Activated naive CD8-positive, alpha-beta T cell treated with anti-CD3 and anti-CD28 coated beads, Interleukin-2, amount 50 U/mL, for 24 hours (primary cell): ENCODE measurements around the gene ZNF541.

Experiments used
- ATAC-seq: fragments of 150-1000 bp; cut with Tn5 transposase; one replicate; pipeline ENCODE4 v1.10.0; 2021
- DNase-seq: peaks from one replicate; pipeline ENCODE4 v3.0.0; 2021
- H3K27ac Mint-ChIP-seq: one replicate; pipeline ENCODE4 v1.8.0; 2021; ENCODE audit warnings: mild to moderate bottlenecking, mixed read lengths
- H3K27me3 Mint-ChIP-seq: one replicate; pipeline ENCODE4 v1.8.0; 2021; ENCODE audit warnings: mixed read lengths
- H3K36me3 Mint-ChIP-seq: one replicate; pipeline ENCODE4 v1.8.0; 2021; ENCODE audit warnings: low read depth, mixed read lengths
- H3K4me1 Mint-ChIP-seq: one replicate; pipeline ENCODE4 v1.8.0; 2021; ENCODE audit warnings: mixed read lengths
- H3K4me3 Mint-ChIP-seq: one replicate; pipeline ENCODE4 v1.8.0; 2021; ENCODE audit warnings: mild to moderate bottlenecking, moderate library complexity, mixed read lengths
- H3K9me3 Mint-ChIP-seq: one replicate; pipeline ENCODE4 v1.8.0; 2021; ENCODE audit warnings: mixed read lengths

ZNF541 gene

DNA sequence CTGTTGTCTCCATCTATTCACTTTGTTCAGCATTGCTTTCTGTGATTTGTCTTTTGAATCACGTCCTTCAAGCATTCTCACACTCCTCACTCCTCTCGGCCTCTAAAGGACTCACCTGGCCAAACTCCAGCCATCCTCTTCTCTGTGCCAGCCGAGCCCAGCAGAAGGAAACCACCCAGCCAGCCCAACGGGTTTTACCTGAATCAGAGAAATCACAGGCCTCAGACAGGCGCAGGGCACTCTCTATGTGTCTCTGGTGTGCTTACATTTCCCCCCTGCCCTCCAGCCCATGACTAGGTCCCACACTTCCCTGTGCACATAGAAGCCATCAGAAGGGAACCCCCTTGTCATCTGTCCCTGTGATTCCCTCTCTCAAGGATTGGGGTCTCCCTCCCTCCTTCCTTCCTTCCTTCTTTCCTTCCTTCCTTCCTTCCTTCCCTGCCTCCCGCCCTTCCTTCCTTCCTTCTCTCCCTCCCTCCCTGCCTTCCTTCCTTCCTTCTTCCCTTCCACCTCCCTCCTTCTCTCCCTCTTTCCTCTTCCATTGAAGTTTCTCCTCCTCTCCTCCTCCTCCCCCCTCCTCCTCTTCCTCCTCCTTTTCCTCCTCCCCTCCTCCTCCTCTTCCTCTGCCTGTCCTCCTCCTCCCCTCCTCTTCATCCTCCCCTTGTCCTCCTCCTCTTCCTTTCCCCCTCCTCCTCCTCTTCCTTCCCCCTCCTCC is 8.8 kb upstream of the ZNF541 start:
- H3K4me3 Mint-ChIP-seq, result no peak overlapping the region
- peaks cover 3% of the 10 kb centered on the region for H3K27me3 Mint-ChIP-seq
- no peak for DNase-seq
- no peak overlapping the region for H3K27ac Mint-ChIP-seq
- ATAC-seq, result no peak
- peaks cover 10% of the 10 kb centered on the region for H3K9me3 Mint-ChIP-seq
- H3K4me1 Mint-ChIP-seq, result peaks cover 35% of the 10 kb centered on the region
- H3K36me3 Mint-ChIP-seq, result no peaks in the 10 kb centered on the region

DNA sequence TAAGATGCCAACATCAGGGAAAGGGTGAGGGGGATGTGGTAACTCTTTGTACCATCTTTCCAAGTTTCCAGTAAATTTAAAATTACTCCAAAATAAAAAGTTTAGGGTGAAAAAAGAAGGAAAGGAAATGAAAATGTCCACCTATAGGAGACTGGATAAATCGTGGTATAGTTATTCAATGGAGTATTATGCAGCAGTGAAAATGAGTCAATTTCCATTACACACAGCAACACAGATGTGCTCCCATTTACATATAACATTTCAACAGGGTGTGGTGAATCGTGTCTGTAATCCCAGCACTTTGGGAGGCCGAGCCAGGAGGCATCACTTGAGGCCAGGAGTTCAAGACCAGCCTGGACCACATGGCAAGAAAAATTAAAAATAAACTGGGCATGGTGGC is 7.4 kb upstream of the ZNF541 start:
- peaks cover 37% of the 10 kb centered on the region for H3K4me1 Mint-ChIP-seq
- peaks cover 6% of the 10 kb centered on the region for H3K27me3 Mint-ChIP-seq
- DNase-seq, result no peak
- ATAC-seq, result no peak
- no peak overlapping the region for H3K4me3 Mint-ChIP-seq
- no peak overlapping the region for H3K27ac Mint-ChIP-seq
- no peaks in the 10 kb centered on the region for H3K36me3 Mint-ChIP-seq
- H3K9me3 Mint-ChIP-seq, result peaks cover 4% of the 10 kb centered on the region

DNA sequence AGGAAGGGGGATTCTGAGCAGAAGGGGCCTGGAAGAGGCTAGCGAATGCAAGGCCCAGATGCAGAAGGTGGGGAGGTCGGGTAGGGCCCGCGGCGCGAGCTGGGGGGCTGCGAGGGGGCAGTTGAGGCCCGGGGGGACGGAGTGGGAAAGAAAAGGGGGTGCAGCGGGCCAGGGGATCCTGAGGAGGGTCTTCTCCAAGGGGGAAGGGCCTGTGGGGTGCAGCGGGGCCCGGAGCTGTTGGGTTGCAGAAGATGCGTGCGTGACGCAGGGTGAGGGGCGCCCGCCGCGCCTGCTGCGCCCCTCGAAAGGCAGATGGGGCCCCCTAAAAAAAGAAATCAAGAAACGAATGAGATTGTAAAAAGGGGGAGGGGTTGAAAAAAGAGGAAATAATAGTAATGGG is 313 bp downstream of the ZNF541 start:
- ATAC-seq, result no peak
- H3K36me3 Mint-ChIP-seq, result peaks cover 2% of the 10 kb centered on the region
- H3K27me3 Mint-ChIP-seq, result peaks cover 11% of the 10 kb centered on the region
- H3K9me3 Mint-ChIP-seq, result no peaks in the 10 kb centered on the region
- H3K4me3 Mint-ChIP-seq, result no peak overlapping the region
- DNase-seq, result no peak
- H3K4me1 Mint-ChIP-seq, result peaks cover 19% of the 10 kb centered on the region
- no peak overlapping the region for H3K27ac Mint-ChIP-seq

DNA sequence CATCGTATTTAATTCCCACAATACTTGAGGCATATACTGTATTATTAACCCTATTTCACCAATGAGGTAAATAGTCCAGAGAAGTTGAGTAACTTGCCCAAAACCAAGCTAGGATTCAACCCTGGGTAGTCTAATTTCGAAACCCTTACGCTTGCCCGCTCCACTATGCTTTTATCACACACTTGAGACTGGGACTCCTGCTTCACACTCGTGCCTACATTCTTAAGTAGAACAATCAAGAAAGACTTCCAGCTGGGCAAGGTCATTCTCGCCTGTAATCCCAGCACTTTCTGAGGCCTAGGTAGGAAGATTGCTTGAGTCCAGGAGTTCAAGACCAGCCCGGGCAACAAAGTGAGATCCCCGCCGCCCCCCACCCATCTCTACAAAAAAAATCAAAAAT is 3.6 kb downstream of the ZNF541 start:
- H3K27me3 Mint-ChIP-seq, result peaks cover 8% of the 10 kb centered on the region
- no peak overlapping the region for H3K4me3 Mint-ChIP-seq
- H3K27ac Mint-ChIP-seq, result no peak overlapping the region
- peaks cover 10% of the 10 kb centered on the region for H3K4me1 Mint-ChIP-seq
- ATAC-seq (no peak), DNase-seq (no peak)
- H3K36me3 Mint-ChIP-seq, result peaks cover 2% of the 10 kb centered on the region
- H3K9me3 Mint-ChIP-seq, result no peaks in the 10 kb centered on the region

DNA sequence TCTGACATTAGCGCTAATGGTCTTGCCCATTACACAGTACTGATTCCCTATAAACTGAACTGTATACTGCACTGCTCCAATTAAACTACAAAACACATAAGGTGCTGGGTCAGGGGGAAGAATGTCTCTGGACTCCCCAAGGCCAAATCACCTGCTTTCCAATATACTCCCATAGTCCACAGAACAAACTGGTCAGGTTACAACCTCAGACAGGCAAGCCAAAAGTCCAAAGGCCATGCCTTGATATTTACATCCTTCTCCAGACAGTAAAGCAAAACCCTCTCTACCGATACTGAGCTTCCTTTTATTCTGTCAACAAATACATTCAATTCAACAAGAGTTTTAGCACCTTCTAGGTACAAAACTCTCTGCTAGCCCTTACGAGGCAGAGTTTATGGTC is 8.9 kb downstream of the ZNF541 start:
- ATAC-seq (no peak), DNase-seq (no peak)
- Mint-ChIP-seq H3K27ac (no peak overlapping the region), H3K36me3 (no peaks in the 10 kb centered on the region), H3K4me1 (no peaks in the 10 kb centered on the region), H3K4me3 (no peak overlapping the region), H3K27me3 (no peaks in the 10 kb centered on the region), H3K9me3 (no peaks in the 10 kb centered on the region)

DNA sequence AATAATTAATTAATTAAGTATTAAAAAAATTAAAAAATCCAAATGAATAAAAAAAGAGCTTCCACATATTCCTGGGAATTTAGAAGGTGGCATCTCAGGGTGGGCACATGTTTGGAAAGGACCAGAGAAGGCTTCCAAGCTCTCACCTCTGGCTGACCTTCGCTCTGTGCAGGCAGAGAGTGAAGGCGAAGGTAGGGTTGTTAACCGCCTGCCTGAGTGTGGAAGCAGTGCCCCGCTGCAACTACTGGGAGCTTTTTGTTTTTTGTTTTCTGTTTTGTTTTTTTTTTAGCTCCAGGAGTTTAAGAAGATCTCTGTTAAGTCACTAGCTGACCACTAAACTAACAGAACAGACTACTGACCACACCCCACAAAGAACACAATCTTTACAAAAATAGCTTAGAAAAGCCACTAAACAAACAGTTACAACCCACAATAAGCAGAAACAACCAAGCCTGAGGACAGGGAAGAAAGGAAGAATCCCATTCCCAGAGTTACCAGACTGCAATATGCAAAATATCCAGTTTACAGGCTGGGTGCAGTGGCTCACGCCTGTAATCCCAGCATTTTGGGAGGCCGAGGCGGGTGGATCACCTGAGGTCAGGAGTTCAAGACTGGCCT is 11.4 kb downstream of the ZNF541 start:
- Mint-ChIP-seq H3K4me1 (no peaks in the 10 kb centered on the region), H3K27ac (no peak overlapping the region), H3K27me3 (no peaks in the 10 kb centered on the region), H3K4me3 (no peak overlapping the region), H3K9me3 (no peaks in the 10 kb centered on the region), H3K36me3 (no peaks in the 10 kb centered on the region)
- no peak for DNase-seq
- no peak for ATAC-seq

DNA sequence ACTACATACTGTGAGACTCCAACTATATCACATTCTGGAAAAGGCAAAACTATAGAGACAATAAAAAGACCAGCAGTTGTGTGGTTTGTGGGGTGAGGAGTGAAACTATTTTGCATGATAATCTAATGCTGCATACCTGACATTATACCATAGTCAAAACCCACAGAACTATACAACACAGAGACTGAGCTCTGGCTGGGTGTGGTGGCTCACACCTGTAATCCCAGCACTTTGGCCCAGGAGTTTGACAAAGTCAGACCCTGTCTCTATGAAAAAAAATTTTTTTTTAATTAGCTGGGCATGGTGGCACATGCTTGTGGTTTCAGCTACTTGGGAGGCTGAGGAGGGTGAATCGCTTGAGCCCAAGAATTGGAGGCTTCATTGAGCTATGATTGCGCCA is 11.9 kb downstream of the ZNF541 start:
- Mint-ChIP-seq H3K27ac (no peak overlapping the region), H3K36me3 (no peaks in the 10 kb centered on the region), H3K27me3 (no peaks in the 10 kb centered on the region), H3K4me1 (no peaks in the 10 kb centered on the region), H3K9me3 (no peaks in the 10 kb centered on the region), H3K4me3 (no peak overlapping the region)
- ATAC-seq (no peak), DNase-seq (no peak)

DNA sequence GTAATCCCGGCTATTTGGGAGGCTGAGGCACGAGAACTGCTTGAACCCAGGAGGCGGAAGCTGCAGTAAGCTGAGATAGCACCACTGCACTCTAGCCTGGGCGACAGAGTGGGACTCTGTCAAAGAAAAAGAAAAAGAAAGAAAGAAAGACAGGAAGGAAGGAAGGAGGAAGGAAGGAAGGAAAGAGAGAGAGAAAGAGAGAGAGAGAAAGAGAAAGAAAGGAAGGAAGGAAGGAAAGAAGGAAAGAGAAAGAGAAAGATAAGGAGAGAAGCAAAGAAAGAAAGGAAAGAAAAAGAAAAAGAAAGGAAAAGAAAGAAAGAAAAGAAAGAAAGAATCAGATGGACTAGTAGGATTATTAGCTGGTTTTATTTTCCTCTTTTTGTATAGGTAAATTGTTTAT is 22.8 kb downstream of the ZNF541 start:
- Mint-ChIP-seq H3K9me3 (no peaks in the 10 kb centered on the region), H3K27me3 (peaks cover 4% of the 10 kb centered on the region), H3K36me3 (no peaks in the 10 kb centered on the region), H3K4me3 (no peak overlapping the region), H3K27ac (no peak overlapping the region), H3K4me1 (no peaks in the 10 kb centered on the region)
- ATAC-seq, result no peak
- no peak for DNase-seq

DNA sequence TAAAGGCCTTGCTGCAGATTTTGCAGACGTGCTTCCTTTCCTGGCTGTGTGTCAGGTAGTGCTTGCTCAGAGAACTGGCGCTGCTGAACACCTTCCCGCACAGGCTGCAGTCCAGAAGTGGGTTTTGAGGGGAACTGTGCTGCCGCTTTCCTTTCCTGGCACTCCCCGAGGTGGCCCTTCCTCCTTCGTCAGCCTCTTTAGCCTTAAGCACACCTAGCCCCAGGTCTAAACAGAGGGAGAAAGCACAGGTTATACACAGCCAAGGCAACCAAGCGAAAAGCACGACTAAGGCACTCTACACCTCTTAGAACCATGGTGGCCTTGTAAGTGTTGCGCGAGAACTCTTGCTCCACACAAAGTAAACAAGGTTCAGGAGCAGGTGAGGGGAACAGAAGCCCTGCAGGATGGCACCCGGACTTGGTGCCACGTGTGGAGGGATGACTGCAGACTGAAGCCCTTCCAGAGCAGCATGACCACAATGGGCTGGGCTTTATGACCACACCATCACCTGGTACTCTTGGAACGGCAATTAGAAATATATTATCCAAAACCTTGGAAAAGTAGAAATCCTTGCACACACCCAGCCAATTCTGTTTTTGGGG is 23.6 kb downstream of the ZNF541 start:
- H3K4me1 Mint-ChIP-seq, result no peaks in the 10 kb centered on the region
- H3K4me3 Mint-ChIP-seq, result no peak overlapping the region
- peaks cover 6% of the 10 kb centered on the region for H3K27me3 Mint-ChIP-seq
- no peak for ATAC-seq
- no peak for DNase-seq
- no peak overlapping the region for H3K27ac Mint-ChIP-seq
- no peaks in the 10 kb centered on the region for H3K36me3 Mint-ChIP-seq
- no peaks in the 10 kb centered on the region for H3K9me3 Mint-ChIP-seq

DNA sequence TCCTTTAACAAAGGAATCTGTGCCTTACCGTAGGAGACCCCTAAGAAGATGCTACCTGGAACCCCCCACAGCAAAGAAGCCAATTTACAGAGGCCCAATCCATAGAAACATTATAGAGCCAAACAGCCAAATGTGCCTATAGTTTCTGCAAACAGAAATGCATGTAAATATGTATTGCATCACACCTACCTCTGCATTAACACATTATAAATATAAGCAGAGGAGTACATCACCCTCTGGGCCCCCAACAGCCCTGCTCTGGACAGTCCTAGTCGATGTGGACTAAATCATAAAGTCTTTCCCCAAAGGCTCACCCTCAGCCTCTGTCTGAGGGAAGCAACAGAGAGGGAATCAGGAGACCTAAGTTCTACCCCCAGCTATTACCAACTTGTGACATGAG is 25.7 kb downstream of the ZNF541 start:
- H3K9me3 Mint-ChIP-seq, result no peaks in the 10 kb centered on the region
- peaks cover 2% of the 10 kb centered on the region for H3K4me1 Mint-ChIP-seq
- DNase-seq, result no peak
- no peak overlapping the region for H3K27ac Mint-ChIP-seq
- H3K36me3 Mint-ChIP-seq, result no peaks in the 10 kb centered on the region
- H3K27me3 Mint-ChIP-seq, result peaks cover 6% of the 10 kb centered on the region
- no peak overlapping the region for H3K4me3 Mint-ChIP-seq
- no peak for ATAC-seq

DNA sequence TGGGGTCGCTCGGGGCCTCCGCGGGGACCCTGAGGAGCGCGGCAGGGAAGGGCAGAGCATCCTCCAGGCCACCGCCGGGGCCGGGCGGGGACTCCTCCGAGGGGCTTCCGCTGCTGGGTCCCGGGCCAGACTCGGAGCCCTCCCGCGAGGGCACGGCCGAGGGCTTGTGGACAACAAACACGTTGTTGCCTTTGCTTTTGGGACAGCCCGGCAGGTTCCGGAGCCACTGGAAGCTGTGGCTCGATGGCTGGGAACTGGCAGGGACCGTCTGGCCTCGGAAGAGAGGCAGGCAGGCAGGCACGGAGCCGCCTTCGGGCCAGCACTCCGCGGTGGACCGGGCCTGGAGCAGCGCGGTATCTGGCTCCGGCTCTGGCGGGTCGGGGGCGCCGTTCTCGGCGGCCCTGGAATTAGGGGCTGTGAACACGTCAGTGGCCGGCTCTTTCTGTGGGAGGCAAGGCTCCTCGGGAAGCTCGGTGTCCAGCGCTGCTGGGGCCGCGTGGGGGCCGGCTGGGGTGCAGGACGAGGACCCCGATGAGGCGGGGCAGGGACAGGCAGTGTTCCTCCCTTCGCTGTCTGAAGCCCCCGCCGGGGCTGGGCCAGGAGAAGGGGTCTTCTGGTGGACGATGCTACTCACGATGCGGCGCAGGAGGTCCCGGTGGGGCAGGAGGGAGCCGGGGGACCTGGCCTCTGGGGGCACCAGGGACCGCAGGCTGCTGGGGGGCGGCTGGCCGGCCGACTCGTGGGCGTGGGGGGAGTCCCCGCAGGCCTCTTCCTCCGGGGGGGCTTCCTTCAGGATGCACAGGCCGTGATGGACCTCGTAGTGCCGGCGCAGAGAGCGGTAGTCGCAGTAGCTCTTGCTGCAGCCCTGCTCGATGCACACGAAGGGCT is 27.6 kb downstream of the ZNF541 start:
- no peaks in the 10 kb centered on the region for H3K36me3 Mint-ChIP-seq
- DNase-seq, result no peak
- no peak for ATAC-seq
- no peaks in the 10 kb centered on the region for H3K9me3 Mint-ChIP-seq
- no peak overlapping the region for H3K4me3 Mint-ChIP-seq
- peaks cover 16% of the 10 kb centered on the region for H3K4me1 Mint-ChIP-seq
- H3K27me3 Mint-ChIP-seq, result peaks cover 8% of the 10 kb centered on the region
- H3K27ac Mint-ChIP-seq, result no peak overlapping the region

DNA sequence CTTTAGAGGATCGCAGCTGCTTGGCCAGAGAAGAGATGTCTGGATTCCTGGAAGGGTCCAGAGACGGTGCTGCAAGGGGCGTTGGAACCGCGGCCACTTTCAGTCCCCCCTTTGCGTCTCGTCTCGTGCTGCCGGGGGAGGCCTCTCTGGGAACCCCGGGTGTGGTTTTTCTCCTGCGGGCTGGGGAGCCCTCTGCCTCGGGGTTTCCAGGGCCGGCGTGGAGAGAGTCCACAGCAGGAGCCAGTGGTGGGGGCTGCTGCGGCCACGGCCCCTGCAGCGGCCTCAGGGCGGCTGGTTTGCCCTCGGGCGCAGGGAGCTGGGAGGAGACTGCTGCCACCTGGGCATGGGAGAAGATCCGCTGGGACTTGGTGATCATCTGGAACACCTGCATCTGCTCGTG is 28.5 kb downstream of the ZNF541 start:
- no peaks in the 10 kb centered on the region for H3K9me3 Mint-ChIP-seq
- DNase-seq, result no peak
- no peak overlapping the region for H3K27ac Mint-ChIP-seq
- peaks cover 8% of the 10 kb centered on the region for H3K27me3 Mint-ChIP-seq
- H3K36me3 Mint-ChIP-seq, result no peaks in the 10 kb centered on the region
- no peak for ATAC-seq
- no peak overlapping the region for H3K4me3 Mint-ChIP-seq
- peaks cover 16% of the 10 kb centered on the region for H3K4me1 Mint-ChIP-seq

DNA sequence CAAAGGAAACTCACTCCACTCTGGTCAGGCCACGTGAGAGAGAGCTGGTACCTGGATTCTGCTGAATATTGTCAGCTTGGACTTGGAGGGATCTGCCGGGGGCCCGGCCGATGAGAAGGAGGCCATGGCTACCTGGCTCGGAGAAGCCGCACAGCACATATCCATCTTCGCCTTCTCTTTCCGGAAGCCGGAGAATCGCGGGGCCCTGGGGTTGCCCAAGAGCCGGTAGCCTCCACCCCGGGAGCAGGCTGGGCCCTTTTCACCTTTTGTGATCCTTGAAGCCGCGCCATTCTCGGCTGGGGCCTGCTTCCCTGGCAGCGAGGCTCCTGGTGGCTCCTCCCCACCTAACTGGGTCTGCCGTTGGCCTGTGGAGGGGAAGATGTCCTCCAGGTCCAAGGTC is 28.9 kb downstream of the ZNF541 start:
- peaks cover 16% of the 10 kb centered on the region for H3K4me1 Mint-ChIP-seq
- no peak for ATAC-seq

DNA sequence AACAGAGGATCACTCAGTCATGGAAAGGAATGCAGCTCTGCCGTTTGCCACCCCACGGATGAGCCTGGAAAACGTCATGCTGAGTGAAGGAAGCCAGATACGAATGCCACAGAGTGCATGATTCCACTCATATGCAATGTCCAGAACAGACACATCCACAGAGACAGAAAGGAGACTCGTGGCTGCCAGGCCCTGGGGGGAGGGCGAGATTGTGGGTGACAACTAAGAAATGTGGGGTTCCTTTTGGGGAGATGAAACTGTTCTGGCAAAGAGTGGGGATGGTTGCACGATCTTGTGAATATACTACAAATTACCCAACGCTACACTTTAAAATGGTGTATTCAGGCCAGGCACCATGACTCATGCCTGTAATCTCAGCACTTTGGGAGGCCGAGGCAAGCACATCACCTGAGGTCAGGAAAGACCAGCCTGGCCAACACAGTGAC is 30.9 kb downstream of the ZNF541 start:
- Mint-ChIP-seq H3K27me3 (peaks cover 8% of the 10 kb centered on the region), H3K36me3 (no peaks in the 10 kb centered on the region), H3K4me1 (peaks cover 16% of the 10 kb centered on the region), H3K27ac (no peak overlapping the region), H3K9me3 (no peaks in the 10 kb centered on the region), H3K4me3 (no peak overlapping the region)
- ATAC-seq (no peak), DNase-seq (no peak)

More for the DNA sequence above, 28.9 kb downstream of the ZNF541 start:
- no peak for DNase-seq
- Mint-ChIP-seq H3K36me3 (no peaks in the 10 kb centered on the region), H3K27ac (no peak overlapping the region), H3K27me3 (peaks cover 8% of the 10 kb centered on the region), H3K4me3 (no peak overlapping the region), H3K9me3 (no peaks in the 10 kb centered on the region)
